ENCODE measurements around the gene HERC3. TPM values are rescaled to one million over a fixed set of nuclear protein-coding genes. Genes with fewer than 3 reads are reported as not detected.

HERC3 gene
- total RNA-seq (2014; rRNA removed; shearing (Covaris generic)): 1.8 and 2.3 TPM in 2 replicates

GRCh38 chr4:88591787-88592599, at the start of gene HERC3:
TSS of gene HERC3 (plus strand) at chr4:88592480. CDS start at chr4:88605824, 13,344 bp downstream.
- peak; percentile 85 for DNase-seq (ENCODE audit: low read depth)

DNA sequence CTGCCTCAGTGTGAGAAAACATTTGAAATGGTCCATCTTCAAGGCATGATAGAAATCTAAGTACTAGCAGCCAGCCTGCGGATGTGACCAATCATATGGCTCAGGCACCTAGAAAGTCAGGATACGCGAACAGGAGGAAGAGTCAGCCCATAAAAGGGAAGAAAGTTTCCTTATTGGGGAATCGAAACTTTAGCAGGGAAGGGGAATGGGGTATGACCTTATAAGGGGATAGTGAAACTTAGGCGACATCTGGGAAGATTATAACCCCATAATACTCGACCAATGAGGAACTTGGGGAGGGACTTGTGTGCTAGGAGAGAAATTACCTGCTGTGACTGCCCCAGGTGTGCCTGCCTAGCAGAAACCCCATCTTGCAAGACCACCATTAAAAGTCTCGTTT, 42.5 kb upstream of the HERC3 start:
- no peak for DNase-seq (ENCODE audit: low read depth)

GRCh38 chr4:88567591-88567990, 24.7 kb upstream of the HERC3 start:
- DNase-seq (ENCODE audit: low read depth): no peak

DNA sequence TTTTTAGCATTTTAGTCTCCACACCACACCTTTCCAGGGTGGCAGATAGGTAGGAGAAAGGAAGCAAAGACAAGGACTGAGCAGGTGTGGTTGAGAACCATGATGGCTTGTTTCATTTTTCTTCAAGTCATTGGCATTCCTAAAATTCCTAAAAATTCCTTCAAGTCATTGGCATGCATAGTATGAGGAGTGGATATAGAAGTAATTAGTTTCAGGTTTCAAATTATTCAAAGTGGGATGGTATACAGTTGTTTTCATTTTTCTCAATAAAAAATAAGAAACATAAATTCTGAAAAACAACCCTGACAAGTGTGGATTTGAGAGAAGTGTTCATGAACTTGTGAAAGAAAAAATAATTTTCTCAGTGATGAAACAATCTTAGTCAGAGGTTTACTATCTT, 22.3 kb upstream of the HERC3 start:
- no peak for DNase-seq (ENCODE audit: low read depth)

GRCh38 chr4:88573276-88573980, 18.9 kb upstream of the HERC3 start:
- DNase-seq (ENCODE audit: low read depth): no peak

DNA sequence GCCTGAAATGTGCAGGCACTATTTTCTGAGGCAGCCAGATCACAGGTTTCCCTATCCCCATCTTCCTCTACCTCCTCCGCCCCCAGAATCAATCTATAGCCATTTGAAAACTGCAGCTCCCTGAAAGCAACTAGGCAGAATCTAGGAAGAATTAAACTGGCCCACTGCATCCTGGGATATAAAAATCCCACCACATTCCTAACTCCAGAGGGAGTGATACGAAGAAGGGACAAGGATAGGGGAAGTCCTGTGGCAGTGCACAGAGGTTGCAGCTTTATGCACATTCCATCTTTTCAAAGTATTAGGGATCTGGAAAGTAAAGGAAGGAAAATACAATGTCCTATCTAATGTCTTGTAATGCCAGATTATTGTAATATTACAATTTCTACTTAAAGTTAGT, 18.3 kb upstream of the HERC3 start:
- DNase-seq (ENCODE audit: low read depth): no peak

DNA sequence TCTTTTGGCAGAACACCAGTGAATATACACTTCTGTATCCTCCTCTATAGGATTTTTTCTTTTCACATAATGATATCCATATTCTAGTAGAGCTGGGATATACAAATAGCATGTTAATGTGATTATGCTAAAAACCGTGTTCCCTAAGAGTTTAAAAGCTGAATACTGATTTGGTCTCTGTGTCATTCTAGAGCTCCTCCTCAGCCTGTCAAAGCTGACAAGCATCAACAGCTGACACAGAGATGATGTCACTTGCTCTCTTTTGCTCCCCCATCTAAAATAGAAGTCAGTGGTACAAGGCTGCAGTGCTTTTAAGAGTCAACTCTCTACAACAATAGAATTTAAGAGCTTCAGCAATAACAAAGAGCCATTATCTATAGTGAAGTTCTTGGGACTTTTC, 17.1 kb upstream of the HERC3 start:
- no peak for DNase-seq (ENCODE audit: low read depth)

DNA sequence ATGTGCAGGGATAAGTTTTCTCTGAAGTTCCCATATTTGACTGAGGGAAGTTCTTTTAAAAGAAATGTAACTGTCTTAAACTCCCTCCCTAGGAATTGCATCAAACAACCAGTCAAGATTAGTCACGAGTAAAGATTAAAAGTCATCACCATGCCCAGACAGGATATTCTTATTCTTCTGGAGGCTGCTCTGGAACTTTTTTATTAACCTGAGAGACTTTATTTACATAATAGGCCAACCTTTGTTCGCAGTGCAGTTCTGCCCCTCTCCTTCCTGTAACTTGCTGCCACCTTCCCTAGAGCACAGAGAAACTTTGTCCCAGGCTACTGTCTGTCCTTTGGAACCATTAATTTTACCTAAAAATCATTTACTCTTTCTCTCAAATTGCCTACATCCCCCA, 9.8 kb upstream of the HERC3 start:
- DNase-seq (ENCODE audit: low read depth): no peak

GRCh38 chr4:88583631-88584470, 8.4 kb upstream of the HERC3 start:
- no peak for DNase-seq (ENCODE audit: low read depth)

GRCh38 chr4:88584471-88584900, 7.8 kb upstream of the HERC3 start:
- no peak for DNase-seq (ENCODE audit: low read depth)

DNA sequence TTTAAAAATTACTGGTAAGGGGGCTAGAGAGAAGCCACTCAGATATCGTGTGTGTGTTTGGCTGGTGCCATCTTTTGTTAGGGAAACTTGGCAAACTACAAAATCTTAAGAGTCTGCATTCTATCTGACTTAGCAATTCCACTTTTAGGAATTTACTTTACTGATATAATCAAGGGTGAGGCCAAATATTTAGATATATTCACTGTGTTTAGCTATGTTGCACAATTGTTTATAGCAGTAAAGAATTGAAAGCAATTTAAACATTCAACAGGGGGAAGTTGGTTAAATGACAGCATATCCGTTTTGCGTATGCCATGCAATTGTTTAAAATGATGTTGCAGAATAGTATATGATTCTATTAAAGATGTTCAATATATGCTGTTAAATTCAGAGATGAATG, 6.4 kb upstream of the HERC3 start:
- no peak for DNase-seq (ENCODE audit: low read depth)

- no peak for DNase-seq (ENCODE audit: low read depth)
These were observed 5.0 kb upstream of the HERC3 start for GRCh38 chr4:88587306-88587705.

GRCh38 chr4:88592600-88593448, 544 bp downstream of the HERC3 start:
- peak; percentile 72 for DNase-seq (ENCODE audit: low read depth)

GRCh38 chr4:88597970-88598660, 5.8 kb downstream of the HERC3 start:
- DNase-seq (ENCODE audit: low read depth): no peak

DNA sequence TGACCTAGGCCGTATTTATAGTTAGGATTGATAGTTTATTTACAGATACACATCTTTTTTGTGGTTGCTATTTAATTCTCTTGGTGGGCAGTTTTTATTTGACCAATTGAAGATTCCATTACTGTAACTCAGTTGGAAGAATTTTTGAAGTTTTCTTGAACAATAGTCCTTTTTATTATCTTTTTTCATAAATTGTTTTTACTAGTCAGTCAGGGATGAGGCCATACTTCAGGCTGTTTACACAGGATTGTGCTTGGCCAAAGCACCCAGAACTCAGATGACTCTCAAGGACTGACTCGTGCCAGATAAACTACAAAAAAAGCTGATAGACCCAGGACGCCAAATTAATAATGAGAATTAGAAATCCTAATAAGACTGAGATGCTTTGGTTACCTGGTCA, 7.0 kb downstream of the HERC3 start:
- no peak for DNase-seq (ENCODE audit: low read depth)

DNA sequence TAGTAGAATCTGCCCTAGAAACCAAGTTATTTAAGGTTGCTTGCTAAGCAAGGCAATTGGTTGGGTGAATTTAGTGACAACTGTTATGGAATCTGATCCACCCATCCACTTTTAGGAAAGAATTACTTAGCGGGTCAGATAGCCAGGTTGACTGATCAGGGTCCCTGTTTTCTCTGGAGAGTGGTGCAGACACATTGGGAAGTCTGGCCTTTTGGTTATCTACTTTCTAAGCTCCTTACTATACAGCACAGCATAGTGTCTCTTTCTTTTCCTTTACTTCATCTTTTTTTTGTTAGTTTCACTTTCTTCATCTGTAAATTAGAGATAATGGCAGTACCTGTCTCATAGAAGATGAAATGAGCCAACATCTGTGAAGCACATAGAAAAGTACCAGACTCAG, 7.4 kb downstream of the HERC3 start:
- no peak for DNase-seq (ENCODE audit: low read depth)

DNA sequence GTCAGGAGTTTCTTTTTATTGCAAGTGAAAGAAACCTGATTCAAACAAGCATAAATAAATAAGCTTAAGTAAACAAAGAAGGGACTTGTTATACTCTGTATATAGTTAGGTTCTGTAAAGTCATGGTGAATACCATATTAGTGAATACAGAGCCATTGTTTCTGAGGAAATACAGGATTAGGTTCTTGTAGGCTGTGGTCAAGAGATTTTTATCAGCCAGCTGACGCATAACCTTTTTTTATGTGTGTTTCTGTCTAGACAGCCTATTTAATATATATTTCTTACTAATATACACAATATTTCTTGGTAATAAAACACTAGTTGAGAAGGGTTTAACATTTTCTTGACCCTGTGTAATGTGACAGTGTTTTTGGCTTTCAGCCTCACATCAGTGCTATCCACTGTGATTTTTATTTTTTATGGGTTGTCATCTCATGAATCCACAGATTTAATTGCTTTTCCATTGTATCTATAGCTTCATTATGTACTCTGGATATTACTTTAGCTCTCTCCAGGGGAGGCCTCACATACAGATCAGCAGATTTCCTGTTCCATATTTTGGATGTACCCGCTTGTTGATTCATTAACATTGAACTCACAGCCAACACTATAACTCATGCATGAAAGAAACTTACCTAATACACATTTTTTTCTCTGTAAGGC, 8.0 kb downstream of the HERC3 start:
- DNase-seq (ENCODE audit: low read depth): peak; percentile 26

GRCh38 chr4:88604978-88605678, 12.8 kb downstream of the HERC3 start:
- DNase-seq (ENCODE audit: low read depth): no peak

- no peak for DNase-seq (ENCODE audit: low read depth)
These were observed 13.5 kb downstream of the HERC3 start for GRCh38 chr4:88605736-88606135.

GRCh38 chr4:88606832-88607231, 14.6 kb downstream of the HERC3 start:
- no peak for DNase-seq (ENCODE audit: low read depth)
